ENCODE measurements around the gene BCAS3. TPM values are rescaled to one million over a fixed set of nuclear protein-coding genes. Genes with fewer than 3 reads are reported as not detected.

Gene BCAS3
- total RNA-seq, 1 donor from 2014 or later, result 22.6 TPM

GRCh38 chr17:60914078-60914477 lies 236.4 kb downstream of the BCAS3 start:
- no peak for DNase-seq (ENCODE audit: low spot score)
- H3K27ac Mint-ChIP-seq (ENCODE audit: unreplicated experiment), result no peak overlapping the region

DNA sequence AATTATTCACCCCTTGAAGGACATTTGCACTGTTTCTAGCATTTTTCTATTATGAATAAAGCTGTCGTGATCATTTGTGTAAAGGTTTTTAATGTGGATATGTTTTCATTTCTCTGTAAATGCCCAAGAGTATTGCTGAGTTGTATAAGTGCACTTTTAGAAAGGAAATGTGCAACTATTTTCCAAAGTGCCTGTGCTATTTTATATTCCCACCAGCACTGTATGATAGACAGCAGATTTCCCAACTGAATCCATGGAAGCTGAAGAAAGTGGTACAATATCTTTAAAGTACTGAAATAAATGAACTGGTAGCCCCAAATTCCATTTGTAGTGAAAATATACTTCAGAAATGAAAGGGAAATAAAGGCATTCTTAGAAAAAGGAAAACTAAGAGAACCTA lies 238.4 kb downstream of the BCAS3 start:
- no peaks in the 10 kb centered on the region for H3K4me1 Mint-ChIP-seq (ENCODE audit: low read depth)

More at GRCh38 chr17:60914078-60914477, 236.4 kb downstream of the BCAS3 start:
- no peaks in the 10 kb centered on the region for H3K27me3 Mint-ChIP-seq (ENCODE audit: low read depth)
- peaks cover 7% of the 10 kb centered on the region for H3K9me3 Mint-ChIP-seq (ENCODE audit: low read depth)
- no peaks in the 10 kb centered on the region for H3K4me1 Mint-ChIP-seq (ENCODE audit: low read depth)
- H3K4me3 Mint-ChIP-seq (ENCODE audit: unreplicated experiment), result no peak overlapping the region
- peaks cover 8% of the 10 kb centered on the region for H3K36me3 Mint-ChIP-seq (ENCODE audit: low read depth)
- TF ChIP-seq, protein P1, sequence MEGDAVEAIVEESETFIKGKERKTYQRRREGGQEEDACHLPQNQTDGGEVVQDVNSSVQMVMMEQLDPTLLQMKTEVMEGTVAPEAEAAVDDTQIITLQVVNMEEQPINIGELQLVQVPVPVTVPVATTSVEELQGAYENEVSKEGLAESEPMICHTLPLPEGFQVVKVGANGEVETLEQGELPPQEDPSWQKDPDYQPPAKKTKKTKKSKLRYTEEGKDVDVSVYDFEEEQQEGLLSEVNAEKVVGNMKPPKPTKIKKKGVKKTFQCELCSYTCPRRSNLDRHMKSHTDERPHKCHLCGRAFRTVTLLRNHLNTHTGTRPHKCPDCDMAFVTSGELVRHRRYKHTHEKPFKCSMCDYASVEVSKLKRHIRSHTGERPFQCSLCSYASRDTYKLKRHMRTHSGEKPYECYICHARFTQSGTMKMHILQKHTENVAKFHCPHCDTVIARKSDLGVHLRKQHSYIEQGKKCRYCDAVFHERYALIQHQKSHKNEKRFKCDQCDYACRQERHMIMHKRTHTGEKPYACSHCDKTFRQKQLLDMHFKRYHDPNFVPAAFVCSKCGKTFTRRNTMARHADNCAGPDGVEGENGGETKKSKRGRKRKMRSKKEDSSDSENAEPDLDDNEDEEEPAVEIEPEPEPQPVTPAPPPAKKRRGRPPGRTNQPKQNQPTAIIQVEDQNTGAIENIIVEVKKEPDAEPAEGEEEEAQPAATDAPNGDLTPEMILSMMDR (IDR thresholded peaks at IDR 0.05), result no peak

DNA sequence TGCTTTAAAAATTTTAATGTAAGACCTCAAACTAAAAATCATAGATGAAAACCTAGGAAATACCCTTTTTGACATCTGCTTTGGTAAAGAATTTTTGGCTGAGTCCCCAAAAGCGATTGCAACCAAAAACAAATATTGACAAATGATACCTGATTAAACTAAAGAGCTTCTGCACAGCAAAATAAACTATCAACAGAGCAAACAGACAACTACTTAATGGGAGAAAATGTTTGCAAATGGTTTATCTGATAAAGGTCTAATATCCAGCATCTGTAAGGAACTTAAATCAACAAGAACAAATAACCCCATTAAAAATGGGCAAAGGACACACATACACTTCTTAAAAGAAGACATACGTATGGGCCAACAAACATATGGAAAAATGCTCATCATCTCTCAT lies 242.5 kb downstream of the BCAS3 start:
- DNase-seq (ENCODE audit: low spot score), result no peak
- H3K9me3 Mint-ChIP-seq (ENCODE audit: low read depth), result peaks cover 12% of the 10 kb centered on the region
- no peaks in the 10 kb centered on the region for H3K4me1 Mint-ChIP-seq (ENCODE audit: low read depth)
- TF ChIP-seq, protein P1 (IDR thresholded peaks at IDR 0.05), result no peak
- H3K27me3 Mint-ChIP-seq (ENCODE audit: low read depth), result no peaks in the 10 kb centered on the region
- H3K4me3 Mint-ChIP-seq (ENCODE audit: unreplicated experiment), result no peak overlapping the region
- H3K27ac Mint-ChIP-seq (ENCODE audit: unreplicated experiment), result no peak overlapping the region
- peaks cover 10% of the 10 kb centered on the region for H3K36me3 Mint-ChIP-seq (ENCODE audit: low read depth)

More for the DNA sequence above, 238.4 kb downstream of the BCAS3 start:
- Mint-ChIP-seq H3K9me3 (ENCODE audit: low read depth) (peaks cover 7% of the 10 kb centered on the region), H3K4me3 (ENCODE audit: unreplicated experiment) (no peak overlapping the region), H3K27me3 (ENCODE audit: low read depth) (no peaks in the 10 kb centered on the region), H3K27ac (ENCODE audit: unreplicated experiment) (no peak overlapping the region), H3K36me3 (ENCODE audit: low read depth) (peaks cover 9% of the 10 kb centered on the region)
- TF ChIP-seq, protein P1 (IDR thresholded peaks at IDR 0.05), result no peak
- no peak for DNase-seq (ENCODE audit: low spot score)

DNA sequence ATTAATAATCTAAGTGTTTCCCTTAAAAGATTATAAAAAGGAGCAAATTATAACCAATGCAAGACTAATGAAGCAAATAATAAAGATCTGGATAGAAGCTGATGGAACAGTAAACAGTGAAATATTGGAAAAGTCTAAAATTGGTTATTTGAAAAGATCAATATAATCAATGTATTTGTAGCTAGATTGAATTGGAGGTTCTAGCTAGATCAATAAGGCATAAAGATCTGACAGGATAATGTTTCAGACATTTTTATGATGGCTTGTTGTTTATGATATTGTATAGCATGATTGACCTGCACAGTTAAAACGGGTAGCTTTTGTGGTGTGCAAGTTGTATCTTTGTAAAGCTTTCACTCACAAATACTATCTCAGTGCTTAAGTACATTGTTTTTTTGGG lies 245.3 kb downstream of the BCAS3 start:
- Mint-ChIP-seq H3K27ac (ENCODE audit: unreplicated experiment) (no peak overlapping the region), H3K36me3 (ENCODE audit: low read depth) (peaks cover 4% of the 10 kb centered on the region), H3K4me3 (ENCODE audit: unreplicated experiment) (no peak overlapping the region), H3K4me1 (ENCODE audit: low read depth) (no peaks in the 10 kb centered on the region), H3K9me3 (ENCODE audit: low read depth) (peaks cover 5% of the 10 kb centered on the region), H3K27me3 (ENCODE audit: low read depth) (no peaks in the 10 kb centered on the region)
- no peak for DNase-seq (ENCODE audit: low spot score)
- TF ChIP-seq, protein P1 (IDR thresholded peaks at IDR 0.05), result no peak

GRCh38 chr17:60926466-60927183 lies 249.0 kb downstream of the BCAS3 start:
- Mint-ChIP-seq H3K4me1 (ENCODE audit: low read depth) (no peaks in the 10 kb centered on the region), H3K4me3 (ENCODE audit: unreplicated experiment) (no peak overlapping the region), H3K27ac (ENCODE audit: unreplicated experiment) (no peak overlapping the region), H3K36me3 (ENCODE audit: low read depth) (peaks cover 2% of the 10 kb centered on the region), H3K27me3 (ENCODE audit: low read depth) (no peaks in the 10 kb centered on the region), H3K9me3 (ENCODE audit: low read depth) (peaks cover 5% of the 10 kb centered on the region)
- no peak for DNase-seq (ENCODE audit: low spot score)
- TF ChIP-seq, protein P1 (IDR thresholded peaks at IDR 0.05), result no peak
